ENCODE data around the gene SPPL2B. TPM values are rescaled to one million over a fixed set of nuclear protein-coding genes. Genes with fewer than 3 reads are reported as not detected.

The SPPL2B gene
- total and polyA plus RNA-seq, 9 of the 15 experiments (the other 6 are each of a cell fraction or from before 2014, with no cell fraction given) = 0.20 to 81.2 (median 15.1) TPM

GRCh38 chr19:2391118-2391725, 62.7 kb downstream of the SPPL2B start:
- Histone ChIP-seq H3K36me3 (ENCODE audit: control insufficient read depth, insufficient read depth, low read length) (no peaks in the 10 kb centered on the region), H4K20me1 (replicated peaks; ENCODE audit: control insufficient read depth, insufficient read depth, low read length) (no peaks in the 10 kb centered on the region), H3K4me2 (ENCODE audit: insufficient read depth, low read length) (no peak overlapping the region; the same call in 1 of the 2 replicates), H3K9ac (ENCODE audit: insufficient read depth in 1 of 2, low read depth in 2 of 2, low read length in 2 of 2) (no peak overlapping the region), H3K9me1 (ENCODE audit: control insufficient read depth, insufficient read depth, low read length) (no peaks in the 10 kb centered on the region), H3K4me3 (no peak overlapping the region), H3K27me3 (ENCODE audit: control insufficient read depth in 2 of 2, insufficient read depth in 2 of 2, low read length in 2 of 2) (no peaks in the 10 kb centered on the region), H3K4me1 (replicated peaks in 1 of 2; ENCODE audit: control insufficient read depth in 2 of 2, insufficient read depth in 2 of 2, low read length in 2 of 2) (peaks cover 6 to 19% of the 10 kb centered on the region in 2 experiments; a peak in 4 of 5 replicates), H3K9me3 (replicated peaks; ENCODE audit: control insufficient read depth, insufficient read depth, low read depth, low read length) (no peaks in the 10 kb centered on the region; the same call in 1 of the 2 replicates), H3K27ac (ENCODE audit: extremely low read depth, low read depth, low read length) (no peak overlapping the region; the same call in 2 of the 3 replicates), H3K79me2 (ENCODE audit: control insufficient read depth, insufficient read depth, low read length) (no peaks in the 10 kb centered on the region), H2AFZ (ENCODE audit: low read depth, low read length) (peak overlapping the region; percentile 51; the same call in 1 of the 2 replicates)
- FAIRE-seq = peak; percentile 87
- BruUV-seq (replicated peaks) = no TSS peak
- peak; percentile 59 for ATAC-seq
- intact Hi-C loops (cut with micrococcal nuclease) = loop anchor here (1.0 to 10.0 kb wide), 4 partner anchors 116 to 239 kb away; partner anchors contain the start of genes AP3D1, PLEKHJ1 and SF3A2
- 6% methylated on average over 10 of the region's 10 CpGs for WGBS (ENCODE audit: insufficient coverage, low coverage, missing lambda C conversion rate)
- in situ Hi-C loops (cut with MboI) = no loop called here
- DNase-seq (ENCODE audit: extremely low read depth in 1 of 4, low spot score in 3 of 4) = peak; percentile 55 to 71 (median 61)
- ChIA-PET CTCF (ENCODE audit: low intra/inter-chr PET ratio) (interaction anchor here (0.6 to 1.4 kb wide), 6 partner anchors 39 to 295 kb away, joined by 3 to 5 read pairs (median 3); partner anchors contain the start of genes MOB3A and PLEKHJ1), POLR2A (no interaction called here)
- TF ChIP-seq, protein P1, sequence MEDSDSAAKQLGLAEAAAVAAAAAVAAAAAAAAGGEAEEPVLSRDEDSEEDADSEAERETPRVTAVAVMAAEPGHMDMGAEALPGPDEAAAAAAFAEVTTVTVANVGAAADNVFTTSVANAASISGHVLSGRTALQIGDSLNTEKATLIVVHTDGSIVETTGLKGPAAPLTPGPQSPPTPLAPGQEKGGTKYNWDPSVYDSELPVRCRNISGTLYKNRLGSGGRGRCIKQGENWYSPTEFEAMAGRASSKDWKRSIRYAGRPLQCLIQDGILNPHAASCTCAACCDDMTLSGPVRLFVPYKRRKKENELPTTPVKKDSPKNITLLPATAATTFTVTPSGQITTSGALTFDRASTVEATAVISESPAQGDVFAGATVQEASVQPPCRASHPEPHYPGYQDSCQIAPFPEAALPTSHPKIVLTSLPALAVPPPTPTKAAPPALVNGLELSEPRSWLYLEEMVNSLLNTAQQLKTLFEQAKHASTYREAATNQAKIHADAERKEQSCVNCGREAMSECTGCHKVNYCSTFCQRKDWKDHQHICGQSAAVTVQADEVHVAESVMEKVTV (CRISPR knock-in tag; IDR thresholded peaks at IDR 0.05) = peak; percentile 73
- TF ChIP-seq VEZF1 (CRISPR knock-in tag; IDR thresholded peaks at IDR 0.05) = 0 out of 2 replicates have a peak, but pooled peaks have one; percentile 17
- TF ChIP-seq HDAC3 (IDR thresholded peaks at IDR 0.05; ENCODE audit: borderline replicate concordance, partially characterized antibody) = no peak
- no peak for TF ChIP-seq HNRNPUL1 (IDR thresholded peaks at IDR 0.05; ENCODE audit: low read length)
- peak; percentile 78 to 85 for TF ChIP-seq RAD21 (CRISPR knock-in tag; conservative IDR thresholded peaks at IDR 0.05 in 1 of 2, IDR thresholded peaks at IDR 0.05 in 1 of 2)
- TF ChIP-seq L3MBTL2 (IDR thresholded peaks at IDR 0.05) = peak; percentile 32; the same call in 1 of the 2 replicates
- TF ChIP-seq, protein P2, sequence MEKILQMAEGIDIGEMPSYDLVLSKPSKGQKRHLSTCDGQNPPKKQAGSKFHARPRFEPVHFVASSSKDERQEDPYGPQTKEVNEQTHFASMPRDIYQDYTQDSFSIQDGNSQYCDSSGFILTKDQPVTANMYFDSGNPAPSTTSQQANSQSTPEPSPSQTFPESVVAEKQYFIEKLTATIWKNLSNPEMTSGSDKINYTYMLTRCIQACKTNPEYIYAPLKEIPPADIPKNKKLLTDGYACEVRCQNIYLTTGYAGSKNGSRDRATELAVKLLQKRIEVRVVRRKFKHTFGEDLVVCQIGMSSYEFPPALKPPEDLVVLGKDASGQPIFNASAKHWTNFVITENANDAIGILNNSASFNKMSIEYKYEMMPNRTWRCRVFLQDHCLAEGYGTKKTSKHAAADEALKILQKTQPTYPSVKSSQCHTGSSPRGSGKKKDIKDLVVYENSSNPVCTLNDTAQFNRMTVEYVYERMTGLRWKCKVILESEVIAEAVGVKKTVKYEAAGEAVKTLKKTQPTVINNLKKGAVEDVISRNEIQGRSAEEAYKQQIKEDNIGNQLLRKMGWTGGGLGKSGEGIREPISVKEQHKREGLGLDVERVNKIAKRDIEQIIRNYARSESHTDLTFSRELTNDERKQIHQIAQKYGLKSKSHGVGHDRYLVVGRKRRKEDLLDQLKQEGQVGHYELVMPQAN (IDR thresholded peaks at IDR 0.05; ENCODE audit: borderline replicate concordance) = 0 out of 2 replicates have a peak, but pooled peaks have one; percentile 47
- TF ChIP-seq, protein P3, sequence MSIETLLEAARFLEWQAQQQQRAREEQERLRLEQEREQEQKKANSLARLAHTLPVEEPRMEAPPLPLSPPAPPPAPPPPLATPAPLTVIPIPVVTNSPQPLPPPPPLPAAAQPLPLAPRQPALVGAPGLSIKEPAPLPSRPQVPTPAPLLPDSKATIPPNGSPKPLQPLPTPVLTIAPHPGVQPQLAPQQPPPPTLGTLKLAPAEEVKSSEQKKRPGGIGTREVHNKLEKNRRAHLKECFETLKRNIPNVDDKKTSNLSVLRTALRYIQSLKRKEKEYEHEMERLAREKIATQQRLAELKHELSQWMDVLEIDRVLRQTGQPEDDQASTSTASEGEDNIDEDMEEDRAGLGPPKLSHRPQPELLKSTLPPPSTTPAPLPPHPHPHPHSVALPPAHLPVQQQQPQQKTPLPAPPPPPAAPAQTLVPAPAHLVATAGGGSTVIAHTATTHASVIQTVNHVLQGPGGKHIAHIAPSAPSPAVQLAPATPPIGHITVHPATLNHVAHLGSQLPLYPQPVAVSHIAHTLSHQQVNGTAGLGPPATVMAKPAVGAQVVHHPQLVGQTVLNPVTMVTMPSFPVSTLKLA (conservative IDR thresholded peaks at IDR 0.05) = peak; percentile 70 to 79

All from K562 (cell line).